ENCODE data around the gene PTDSS2.
"Not testable (repeated sequence)": the region's sequence is repeated elsewhere in the genome, so short reads cannot be mapped to it uniquely, and the experiment has no call there.

DNA sequence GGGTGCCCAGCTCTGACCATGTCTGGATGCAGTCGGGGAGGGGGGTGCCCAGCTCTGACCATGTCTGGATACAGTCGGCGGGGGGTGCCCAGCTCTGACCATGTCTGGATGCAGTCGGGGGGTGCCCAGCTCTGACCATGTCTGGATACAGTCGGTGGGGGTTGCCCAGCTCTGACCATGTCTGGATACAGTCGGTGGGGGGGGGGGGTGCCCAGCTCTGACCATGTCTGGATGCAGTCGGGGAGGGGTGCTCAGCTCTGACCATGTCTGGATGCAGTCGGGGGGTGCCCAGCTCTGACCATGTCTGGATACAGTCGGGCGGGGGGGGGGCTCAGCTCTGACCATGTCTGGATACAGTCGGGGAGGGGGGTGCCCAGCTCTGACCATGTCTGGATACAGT, 38.6 kb upstream of the PTDSS2 start:
- TF ChIP-seq EZH2phosphoT487 (IDR thresholded peaks at IDR 0.05; ENCODE audit: borderline replicate concordance, low read length), result not testable (repeated sequence)
- TF ChIP-seq, protein P1, sequence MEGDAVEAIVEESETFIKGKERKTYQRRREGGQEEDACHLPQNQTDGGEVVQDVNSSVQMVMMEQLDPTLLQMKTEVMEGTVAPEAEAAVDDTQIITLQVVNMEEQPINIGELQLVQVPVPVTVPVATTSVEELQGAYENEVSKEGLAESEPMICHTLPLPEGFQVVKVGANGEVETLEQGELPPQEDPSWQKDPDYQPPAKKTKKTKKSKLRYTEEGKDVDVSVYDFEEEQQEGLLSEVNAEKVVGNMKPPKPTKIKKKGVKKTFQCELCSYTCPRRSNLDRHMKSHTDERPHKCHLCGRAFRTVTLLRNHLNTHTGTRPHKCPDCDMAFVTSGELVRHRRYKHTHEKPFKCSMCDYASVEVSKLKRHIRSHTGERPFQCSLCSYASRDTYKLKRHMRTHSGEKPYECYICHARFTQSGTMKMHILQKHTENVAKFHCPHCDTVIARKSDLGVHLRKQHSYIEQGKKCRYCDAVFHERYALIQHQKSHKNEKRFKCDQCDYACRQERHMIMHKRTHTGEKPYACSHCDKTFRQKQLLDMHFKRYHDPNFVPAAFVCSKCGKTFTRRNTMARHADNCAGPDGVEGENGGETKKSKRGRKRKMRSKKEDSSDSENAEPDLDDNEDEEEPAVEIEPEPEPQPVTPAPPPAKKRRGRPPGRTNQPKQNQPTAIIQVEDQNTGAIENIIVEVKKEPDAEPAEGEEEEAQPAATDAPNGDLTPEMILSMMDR (IDR thresholded peaks at IDR 0.05; ENCODE audit: low read depth, low read length, poor library complexity, severe bottlenecking), result not testable (repeated sequence)

All from DOHH2 (cell line).